ENCODE measurements around the gene NUP188.

Gene NUP188, protein sequence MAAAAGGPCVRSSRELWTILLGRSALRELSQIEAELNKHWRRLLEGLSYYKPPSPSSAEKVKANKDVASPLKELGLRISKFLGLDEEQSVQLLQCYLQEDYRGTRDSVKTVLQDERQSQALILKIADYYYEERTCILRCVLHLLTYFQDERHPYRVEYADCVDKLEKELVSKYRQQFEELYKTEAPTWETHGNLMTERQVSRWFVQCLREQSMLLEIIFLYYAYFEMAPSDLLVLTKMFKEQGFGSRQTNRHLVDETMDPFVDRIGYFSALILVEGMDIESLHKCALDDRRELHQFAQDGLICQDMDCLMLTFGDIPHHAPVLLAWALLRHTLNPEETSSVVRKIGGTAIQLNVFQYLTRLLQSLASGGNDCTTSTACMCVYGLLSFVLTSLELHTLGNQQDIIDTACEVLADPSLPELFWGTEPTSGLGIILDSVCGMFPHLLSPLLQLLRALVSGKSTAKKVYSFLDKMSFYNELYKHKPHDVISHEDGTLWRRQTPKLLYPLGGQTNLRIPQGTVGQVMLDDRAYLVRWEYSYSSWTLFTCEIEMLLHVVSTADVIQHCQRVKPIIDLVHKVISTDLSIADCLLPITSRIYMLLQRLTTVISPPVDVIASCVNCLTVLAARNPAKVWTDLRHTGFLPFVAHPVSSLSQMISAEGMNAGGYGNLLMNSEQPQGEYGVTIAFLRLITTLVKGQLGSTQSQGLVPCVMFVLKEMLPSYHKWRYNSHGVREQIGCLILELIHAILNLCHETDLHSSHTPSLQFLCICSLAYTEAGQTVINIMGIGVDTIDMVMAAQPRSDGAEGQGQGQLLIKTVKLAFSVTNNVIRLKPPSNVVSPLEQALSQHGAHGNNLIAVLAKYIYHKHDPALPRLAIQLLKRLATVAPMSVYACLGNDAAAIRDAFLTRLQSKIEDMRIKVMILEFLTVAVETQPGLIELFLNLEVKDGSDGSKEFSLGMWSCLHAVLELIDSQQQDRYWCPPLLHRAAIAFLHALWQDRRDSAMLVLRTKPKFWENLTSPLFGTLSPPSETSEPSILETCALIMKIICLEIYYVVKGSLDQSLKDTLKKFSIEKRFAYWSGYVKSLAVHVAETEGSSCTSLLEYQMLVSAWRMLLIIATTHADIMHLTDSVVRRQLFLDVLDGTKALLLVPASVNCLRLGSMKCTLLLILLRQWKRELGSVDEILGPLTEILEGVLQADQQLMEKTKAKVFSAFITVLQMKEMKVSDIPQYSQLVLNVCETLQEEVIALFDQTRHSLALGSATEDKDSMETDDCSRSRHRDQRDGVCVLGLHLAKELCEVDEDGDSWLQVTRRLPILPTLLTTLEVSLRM (N-terminal part only)

DNA sequence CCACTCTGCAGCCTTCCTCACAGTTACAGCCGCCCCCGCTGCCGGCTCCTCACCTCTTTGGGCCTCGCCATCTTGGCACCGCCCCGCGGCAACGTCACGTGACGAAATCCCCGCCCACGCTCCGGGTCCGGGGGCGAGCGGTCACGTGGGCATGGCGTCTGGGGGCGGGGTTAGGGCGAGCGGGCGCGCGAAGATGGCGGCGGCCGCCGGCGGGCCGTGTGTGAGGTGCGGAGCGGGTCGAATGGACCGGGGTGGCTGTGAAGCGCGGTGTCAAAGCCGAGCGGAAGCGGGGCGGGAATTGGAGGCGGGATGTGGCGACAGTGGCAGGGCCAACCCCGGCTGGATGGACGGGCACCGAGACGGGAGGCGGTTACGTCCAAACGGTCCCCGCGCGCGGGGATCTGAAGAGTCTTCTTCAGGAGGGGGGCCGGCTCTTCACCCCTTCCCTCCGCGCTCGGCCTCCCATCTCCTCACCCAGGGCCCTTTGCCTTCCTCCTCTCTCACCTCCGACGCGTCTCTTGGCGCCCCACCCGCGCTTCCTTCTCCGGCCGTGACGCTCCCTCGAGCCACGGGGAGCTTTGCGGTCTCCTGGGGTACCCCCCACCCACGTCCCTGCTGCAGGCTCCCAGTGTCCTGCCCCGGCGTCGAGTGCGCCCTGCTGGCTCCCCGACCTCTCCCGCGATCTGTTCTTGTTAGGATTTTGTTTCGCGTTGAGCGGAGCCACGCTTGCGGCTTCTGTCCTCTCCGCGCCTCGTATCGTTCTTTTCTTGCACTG, at the start of gene NUP188, which contains the start of gene DOLK:
Gene NUP188, plus strand, starts transcription at position 173 of the 775 bp plus-strand sequence. Its CDS starts 21 bp downstream, at position 194.
Gene DOLK, minus strand, starts transcription at position 77 of the 775 bp plus-strand sequence. CDS start 300 bp downstream, outside the sequence.
- DNase-seq (ENCODE audit: low read depth in 3 of 3), result peak; percentile 98 to 99 (median 98)

DNA sequence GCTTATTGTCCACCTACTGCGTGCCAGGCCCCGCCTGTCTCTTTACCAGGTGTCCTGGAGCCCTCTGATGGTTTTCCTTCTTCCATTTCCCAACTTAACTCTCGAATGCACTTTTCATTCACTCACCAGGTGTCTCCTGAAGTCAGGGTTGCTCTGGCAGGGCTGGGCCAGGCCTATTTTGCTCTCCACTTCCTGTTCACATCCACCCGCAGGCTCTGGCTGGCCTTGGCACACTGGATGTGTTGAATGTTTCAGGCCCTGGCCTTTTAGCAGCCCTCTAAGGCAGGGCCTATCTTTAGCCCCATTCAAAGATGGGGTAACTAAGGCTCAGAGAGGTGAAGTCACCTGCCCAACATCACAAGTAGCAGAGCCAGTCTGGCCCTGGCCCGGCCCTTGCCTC, 49.1 kb upstream of the NUP188 start:
- DNase-seq (ENCODE audit: low read depth in 3 of 3), result no peak

DNA sequence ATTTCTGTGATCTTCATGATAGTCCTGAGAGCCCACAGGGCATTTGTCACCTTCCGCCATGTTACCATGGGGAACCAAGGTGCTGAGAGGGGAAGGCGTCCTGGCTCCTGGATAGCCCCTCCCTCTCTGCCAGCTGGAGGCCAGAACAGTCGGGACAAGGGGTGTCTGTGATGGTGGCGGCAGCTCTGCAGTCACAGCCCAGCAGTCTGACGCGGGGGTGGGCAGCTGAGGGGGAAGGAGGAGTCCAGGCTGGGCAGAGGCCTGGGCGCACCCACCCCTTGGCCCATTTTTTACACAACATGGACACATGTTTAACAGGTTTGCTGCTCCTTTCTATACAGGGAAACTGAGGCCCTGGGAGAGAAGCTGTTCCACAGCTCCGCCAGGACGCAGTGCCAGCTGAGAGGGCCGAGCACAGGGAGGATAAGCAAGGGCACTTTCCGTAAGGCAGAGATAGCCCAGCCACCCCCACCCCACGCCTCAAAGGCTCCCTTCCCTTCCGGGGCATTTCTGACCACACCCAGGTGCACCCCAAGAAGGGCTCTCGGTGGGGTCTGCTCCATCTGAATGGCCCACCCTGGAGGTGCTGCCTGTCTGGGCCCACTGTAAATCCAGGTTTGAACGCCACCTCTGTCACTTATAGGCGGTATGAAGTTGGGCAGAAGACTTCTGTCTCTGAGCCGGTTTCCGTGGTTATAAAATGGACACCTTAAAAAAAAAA, 48.5 kb upstream of the NUP188 start:
- DNase-seq (ENCODE audit: low read depth in 3 of 3), result no peak

- DNase-seq (ENCODE audit: low read depth in 3 of 3), result peak in 1 of 3 experiments; percentile 16
Observed at GRCh38 chr9:128899566-128900322, 47.8 kb upstream of the NUP188 start.

GRCh38 chr9:128901379-128901778, 46.1 kb upstream of the NUP188 start:
- DNase-seq (ENCODE audit: low read depth in 3 of 3), result no peak

- DNase-seq (ENCODE audit: low read depth in 3 of 3), result no peak
Observed at GRCh38 chr9:128901822-128902221, 45.7 kb upstream of the NUP188 start.

- peak; percentile 59 to 86 (median 66) for DNase-seq (ENCODE audit: low read depth in 3 of 3)
Observed at GRCh38 chr9:128902351-128903078, 45.0 kb upstream of the NUP188 start.

GRCh38 chr9:128903079-128903461, 44.4 kb upstream of the NUP188 start:
- DNase-seq (ENCODE audit: low read depth in 3 of 3), result no peak

- no peak for DNase-seq (ENCODE audit: low read depth in 3 of 3)
Observed at GRCh38 chr9:128903871-128904620, 43.5 kb upstream of the NUP188 start.

DNA sequence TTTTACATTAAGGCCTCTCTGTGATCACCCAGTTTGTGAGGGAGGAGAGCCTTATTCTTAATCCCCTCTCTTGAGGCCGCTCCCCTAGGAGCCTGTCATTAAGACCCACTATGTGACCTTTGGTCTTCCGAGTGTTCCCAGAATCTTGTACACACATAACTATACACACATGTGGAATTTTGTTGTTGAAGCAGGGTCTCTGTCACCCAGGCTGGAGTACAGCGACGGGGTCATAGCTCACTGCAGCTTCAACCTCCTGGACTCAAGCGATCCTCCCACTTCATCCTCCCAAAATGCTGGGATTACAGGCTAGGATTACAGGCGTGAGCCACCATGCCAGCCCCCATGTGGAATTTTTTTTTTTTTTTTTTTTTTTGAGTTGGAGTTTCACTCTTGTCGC, 41.5 kb upstream of the NUP188 start:
- DNase-seq (ENCODE audit: low read depth in 3 of 3), result no peak

- DNase-seq (ENCODE audit: low read depth in 3 of 3), result no peak
Observed at GRCh38 chr9:128906741-128907140, 40.8 kb upstream of the NUP188 start.

- no peak for DNase-seq (ENCODE audit: low read depth in 3 of 3)
Observed at GRCh38 chr9:128908372-128908771, 39.1 kb upstream of the NUP188 start.

- DNase-seq (ENCODE audit: low read depth in 3 of 3), result no peak
Observed at GRCh38 chr9:128909859-128910258, 37.6 kb upstream of the NUP188 start.

DNA sequence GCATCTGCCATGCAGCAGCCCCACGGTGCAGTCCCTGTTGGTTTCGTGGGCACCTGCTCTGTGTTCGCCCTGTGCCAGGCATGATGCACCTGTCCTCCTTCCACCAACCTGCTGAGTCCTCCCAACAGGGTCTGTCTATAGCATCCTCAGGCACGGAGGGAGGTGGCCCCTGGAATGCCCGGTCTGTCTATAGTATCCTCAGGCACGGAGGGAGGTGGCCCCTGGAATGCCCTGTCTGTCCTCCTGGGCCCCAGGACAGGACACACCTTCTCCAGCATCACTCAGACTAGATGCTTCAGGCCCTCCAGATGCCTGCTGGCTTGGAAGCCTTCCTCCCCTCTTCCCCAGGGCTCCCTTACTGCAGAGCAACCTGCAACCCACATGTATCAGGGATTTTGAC, 36.6 kb upstream of the NUP188 start:
- DNase-seq (ENCODE audit: low read depth in 3 of 3), result no peak

GRCh38 chr9:128911529-128912035, 35.9 kb upstream of the NUP188 start:
- no peak for DNase-seq (ENCODE audit: low read depth in 3 of 3)

DNA sequence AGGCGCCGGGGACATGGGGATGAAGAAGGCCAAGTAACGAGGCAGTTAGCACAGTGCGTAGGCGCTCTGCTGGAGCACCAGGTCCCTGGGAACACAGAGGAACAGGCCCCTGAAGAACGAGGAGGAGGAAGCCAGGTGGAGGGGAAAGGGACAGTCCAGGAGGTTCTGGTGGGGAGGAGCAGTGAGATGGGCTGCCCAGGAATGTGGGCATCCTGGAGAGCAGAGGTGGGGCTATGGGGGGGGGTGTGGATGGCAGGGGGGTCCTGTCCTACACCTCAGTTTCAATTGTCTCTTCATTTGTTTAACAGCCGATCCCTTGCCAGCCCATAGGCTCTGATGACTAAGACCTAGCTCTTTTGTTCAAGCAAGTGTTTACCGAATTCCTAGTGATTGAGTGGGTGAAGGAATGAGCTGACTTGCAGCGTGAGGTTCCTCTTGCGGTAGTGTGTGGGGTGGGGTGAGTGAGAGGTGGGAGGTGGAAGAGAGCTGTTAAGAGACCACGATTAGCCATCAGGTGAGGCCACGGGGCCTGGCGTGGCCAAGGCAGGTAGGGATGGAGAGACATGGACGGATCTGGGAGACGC, 35.1 kb upstream of the NUP188 start:
- DNase-seq (ENCODE audit: low read depth in 3 of 3), result no peak
